Measurements from ENCODE around the gene FAM107A.

The FAM107A gene

GRCh38 chr3:58574682-58575081 lies 2.5 kb downstream of the FAM107A start:
- Histone ChIP-seq H2AFZ (ENCODE audit: low read depth, low read length) (no peak overlapping the region), H3K4me1 (ENCODE audit: low read length) (peaks cover 4% of the 10 kb centered on the region; the same call in 1 of the 2 replicates), H3K9me3 (ENCODE audit: insufficient read depth, low read length) (no peaks in the 10 kb centered on the region), H4K20me1 (ENCODE audit: insufficient read depth, low read length) (no peaks in the 10 kb centered on the region), H3K27ac (ENCODE audit: low read length) (no peak overlapping the region), H3K4me3 (ENCODE audit: low read length) (no peak overlapping the region), H3K4me2 (ENCODE audit: low read length) (no peak overlapping the region), H3K27me3 (ENCODE audit: low read depth, low read length) (peaks cover 11% of the 10 kb centered on the region), H3K9ac (ENCODE audit: low read length) (no peak overlapping the region), H3K36me3 (replicated peaks; ENCODE audit: low read depth, low read length) (no peaks in the 10 kb centered on the region), H3K79me2 (ENCODE audit: low read length) (no peaks in the 10 kb centered on the region)
- TF ChIP-seq CTCF (IDR thresholded peaks at IDR 0.05; ENCODE audit: low read depth, low read length) (no peak), EZH2phosphoT487 (IDR thresholded peaks at IDR 0.05; ENCODE audit: low read depth) (no peak)

GRCh38 chr3:58574106-58574505 lies 3.1 kb downstream of the FAM107A start:
- no peaks in the 10 kb centered on the region for H3K9me3 ChIP-seq (ENCODE audit: insufficient read depth, low read length)

GRCh38 chr3:58573640-58574039 lies 3.6 kb downstream of the FAM107A start:
- Histone ChIP-seq H3K4me1 (ENCODE audit: low read length) (peaks cover 10% of the 10 kb centered on the region), H3K36me3 (replicated peaks; ENCODE audit: low read depth, low read length) (no peaks in the 10 kb centered on the region), H3K4me2 (ENCODE audit: low read length) (no peak overlapping the region), H3K9me3 (ENCODE audit: insufficient read depth, low read length) (no peaks in the 10 kb centered on the region), H2AFZ (ENCODE audit: low read depth, low read length) (no peak overlapping the region), H3K9ac (ENCODE audit: low read length) (no peak overlapping the region), H4K20me1 (ENCODE audit: insufficient read depth, low read length) (no peaks in the 10 kb centered on the region), H3K27me3 (ENCODE audit: low read depth, low read length) (peaks cover 11% of the 10 kb centered on the region), H3K4me3 (ENCODE audit: low read length) (no peak overlapping the region), H3K79me2 (ENCODE audit: low read length) (no peaks in the 10 kb centered on the region), H3K27ac (ENCODE audit: low read length) (no peak overlapping the region)
- no peak for TF ChIP-seq CTCF (IDR thresholded peaks at IDR 0.05; ENCODE audit: low read depth, low read length)

More at GRCh38 chr3:58574106-58574505, 3.1 kb downstream of the FAM107A start:
- H3K79me2 ChIP-seq (ENCODE audit: low read length), result no peaks in the 10 kb centered on the region
- no peaks in the 10 kb centered on the region for H4K20me1 ChIP-seq (ENCODE audit: insufficient read depth, low read length)
- TF ChIP-seq CTCF (IDR thresholded peaks at IDR 0.05; ENCODE audit: low read depth, low read length), result no peak
- TF ChIP-seq EZH2phosphoT487 (IDR thresholded peaks at IDR 0.05; ENCODE audit: low read depth), result no peak
- H3K4me2 ChIP-seq (ENCODE audit: low read length), result no peak overlapping the region
- no peaks in the 10 kb centered on the region for H3K36me3 ChIP-seq (replicated peaks; ENCODE audit: low read depth, low read length)
- no peak overlapping the region for H3K4me3 ChIP-seq (ENCODE audit: low read length)
- H2AFZ ChIP-seq (ENCODE audit: low read depth, low read length), result no peak overlapping the region
- no peak overlapping the region for H3K27ac ChIP-seq (ENCODE audit: low read length)
- no peak overlapping the region for H3K9ac ChIP-seq (ENCODE audit: low read length)
- H3K27me3 ChIP-seq (ENCODE audit: low read depth, low read length), result peaks cover 11% of the 10 kb centered on the region
- peaks cover 5% of the 10 kb centered on the region for H3K4me1 ChIP-seq (ENCODE audit: low read length)

GRCh38 chr3:58572634-58573230 lies 4.5 kb downstream of the FAM107A start:
- H2AFZ ChIP-seq (ENCODE audit: low read depth, low read length), result no peak overlapping the region
- H4K20me1 ChIP-seq (ENCODE audit: insufficient read depth, low read length), result no peaks in the 10 kb centered on the region
- H3K4me3 ChIP-seq (ENCODE audit: low read length), result no peak overlapping the region
- H3K36me3 ChIP-seq (replicated peaks; ENCODE audit: low read depth, low read length), result no peaks in the 10 kb centered on the region
- H3K4me1 ChIP-seq (ENCODE audit: low read length), result peaks cover 10% of the 10 kb centered on the region
- H3K9me3 ChIP-seq (ENCODE audit: insufficient read depth, low read length), result no peaks in the 10 kb centered on the region
- no peak overlapping the region for H3K4me2 ChIP-seq (ENCODE audit: low read length)
- no peak overlapping the region for H3K27ac ChIP-seq (ENCODE audit: low read length)
- no peak overlapping the region for H3K9ac ChIP-seq (ENCODE audit: low read length)
- TF ChIP-seq EZH2phosphoT487 (IDR thresholded peaks at IDR 0.05; ENCODE audit: low read depth) (no peak), CTCF (IDR thresholded peaks at IDR 0.05; ENCODE audit: low read depth, low read length) (no peak)
- H3K27me3 ChIP-seq (ENCODE audit: low read depth, low read length), result peaks cover 11% of the 10 kb centered on the region
- H3K79me2 ChIP-seq (ENCODE audit: low read length), result no peaks in the 10 kb centered on the region

Measured in OCI-LY3 (cell line).